Loucy (cell line): ENCODE data around the gene RNF181.

Experiments
- CTCF ChIP-seq: fragments of 200-600 bp; sonication (generic); conservative IDR thresholded peaks from 2 replicates; pipeline ENCODE4 v1.5.1; 2014; ENCODE audit warnings: mild to moderate bottlenecking, antibody characterized with exemption, low read length
- EZH2phosphoT487 ChIP-seq: fragments of 200-600 bp; IDR thresholded peaks from 2 replicates; pipeline ENCODE4 v1.6.1; 2018; ENCODE audit warnings: antibody characterized with exemption, mild to moderate bottlenecking, moderate library complexity, borderline replicate concordance

DNA sequence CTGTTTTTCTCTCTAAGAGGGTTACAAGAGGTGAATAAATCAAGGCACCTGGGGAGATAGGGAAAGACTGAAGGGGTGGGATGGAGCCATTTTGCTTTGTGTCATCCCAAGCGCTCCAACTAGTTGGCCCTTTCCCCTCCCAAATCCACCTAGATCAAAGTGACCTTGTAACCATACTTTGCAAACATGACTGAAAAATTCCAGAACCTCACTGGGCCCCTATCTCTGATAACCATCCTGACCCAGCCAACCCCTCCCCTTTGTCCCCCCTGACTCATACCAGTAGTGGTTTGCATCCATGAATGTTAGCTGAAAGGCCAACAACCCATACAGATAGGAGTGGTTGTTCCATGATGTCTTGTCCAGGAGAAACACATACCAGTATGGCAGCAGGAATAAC, 37.4 kb upstream of the RNF181 start:
- TF ChIP-seq CTCF = no peak
- TF ChIP-seq EZH2phosphoT487 = no peak
